Fibroblast of skin of right quadriceps (primary cell): ENCODE results near the gene P3H4.
"Not testable (repeated sequence)": the region's sequence is repeated elsewhere in the genome, so short reads cannot be mapped to it uniquely, and the experiment has no call there.

ENCODE experiments used
- DNase-seq: peaks from one replicate; pipeline ENCODE4 v3.0.0-alpha.2; 2013

The P3H4 gene

DNA sequence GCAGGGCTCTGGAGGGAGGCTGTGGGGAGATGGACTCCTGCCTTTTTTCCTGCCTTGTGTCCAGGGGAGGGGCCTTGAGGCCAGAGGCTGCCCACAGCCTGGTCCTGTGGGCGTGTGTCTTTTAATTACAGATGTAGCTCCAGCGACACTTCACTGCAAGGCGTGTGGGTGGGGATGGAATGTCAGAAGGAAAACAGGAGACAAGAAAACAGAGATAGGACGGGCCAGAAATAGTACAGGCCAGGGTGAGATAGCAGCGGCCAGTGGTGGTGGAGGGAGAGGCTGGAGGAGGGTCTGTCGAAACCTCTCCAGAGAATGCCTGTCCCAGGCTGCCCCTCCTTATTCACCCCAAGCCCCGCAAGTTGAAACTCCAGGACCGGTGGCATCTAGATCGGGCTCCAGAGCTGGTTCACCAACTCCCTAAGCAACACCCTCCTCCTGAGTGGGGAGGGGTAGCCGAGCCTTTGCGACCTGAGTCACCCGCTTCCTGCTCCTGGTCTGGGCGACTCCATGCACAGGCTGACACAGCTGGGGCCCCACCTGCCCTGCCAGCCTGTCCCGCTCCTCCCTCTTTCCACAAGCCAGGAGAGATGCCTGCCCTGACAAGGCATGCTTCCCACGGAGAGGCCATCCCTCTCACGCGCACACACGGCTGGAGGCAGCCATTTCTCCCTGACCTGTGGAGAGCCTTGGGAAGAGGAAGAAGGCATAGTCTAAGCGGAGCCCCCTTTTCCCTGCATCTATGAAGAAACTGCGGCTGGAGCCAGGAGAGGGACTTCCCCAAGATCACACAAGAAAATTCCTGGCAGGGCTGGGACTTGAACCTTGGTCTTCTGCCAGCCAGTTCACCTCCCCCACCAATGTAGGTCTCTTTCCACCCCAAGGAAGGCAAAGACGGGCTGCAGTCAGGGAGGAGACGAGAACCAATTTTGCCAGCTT is 18.6 kb downstream of the P3H4 start:
- peak; percentile 39 for DNase-seq

DNA sequence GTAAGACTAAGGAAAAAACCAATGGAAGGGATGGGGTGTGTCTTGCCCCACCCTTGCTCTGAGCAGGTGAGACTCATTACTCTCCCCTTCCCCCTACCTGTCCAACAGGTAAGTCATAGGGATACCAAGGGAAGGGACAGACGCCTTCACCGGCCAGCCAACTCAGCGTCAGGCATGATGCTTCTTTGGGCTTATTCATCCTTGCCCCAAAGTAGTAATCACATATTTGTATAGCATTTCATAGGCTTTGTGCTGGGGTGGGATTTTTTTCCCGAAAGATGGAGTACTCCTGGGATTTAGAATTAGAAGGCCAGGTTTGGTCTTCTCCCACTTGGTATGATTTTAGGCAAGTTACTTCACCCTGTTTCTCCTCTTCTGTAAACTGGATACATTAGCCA is 24.7 kb downstream of the P3H4 start:
- no peak for DNase-seq

DNA sequence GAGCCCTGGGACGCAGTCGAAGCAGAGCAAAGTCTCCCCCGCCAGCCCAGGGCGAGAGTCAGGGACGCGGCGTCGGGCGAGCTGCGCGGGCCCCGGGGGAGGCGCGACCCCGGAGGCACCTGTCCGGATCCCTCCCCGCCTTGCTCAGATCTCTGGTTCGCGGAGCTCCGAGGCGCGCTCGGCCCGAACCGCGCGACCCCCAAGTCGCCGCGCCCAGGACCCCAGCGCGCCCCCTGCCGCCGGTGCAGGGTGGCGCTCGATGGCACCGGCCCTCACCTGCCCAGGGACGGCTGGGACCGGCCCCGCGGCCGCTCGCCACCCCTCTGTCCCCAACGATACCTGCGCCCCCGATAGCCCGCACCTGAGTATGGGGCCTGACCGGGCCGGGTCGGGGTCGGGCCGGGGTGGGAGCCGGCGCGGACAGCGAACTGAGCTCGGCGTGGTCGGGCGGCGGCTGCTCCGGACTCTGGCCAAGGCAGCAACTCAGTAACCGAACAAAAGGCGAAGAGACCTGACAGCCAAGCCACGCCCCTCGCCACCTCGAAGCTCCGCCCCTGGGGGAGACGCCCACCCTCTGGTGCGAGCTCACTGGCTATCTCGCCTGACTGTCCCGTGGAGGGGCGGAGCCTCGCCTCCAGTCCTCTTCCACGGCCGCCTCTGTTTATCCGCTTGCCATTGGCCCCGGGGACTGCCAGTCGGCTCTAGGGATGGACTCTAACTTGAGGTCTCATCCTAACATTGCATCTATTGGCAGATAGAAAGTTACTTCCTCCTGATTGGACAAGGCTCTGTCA is 25.3 kb downstream of the P3H4 start, which contains the start of gene JUP:
TSS of gene JUP (minus strand) at position 485 of the 794 bp plus-strand sequence. CDS start 14,857 bp downstream, outside the sequence.
- peak; percentile 99 for DNase-seq

DNA sequence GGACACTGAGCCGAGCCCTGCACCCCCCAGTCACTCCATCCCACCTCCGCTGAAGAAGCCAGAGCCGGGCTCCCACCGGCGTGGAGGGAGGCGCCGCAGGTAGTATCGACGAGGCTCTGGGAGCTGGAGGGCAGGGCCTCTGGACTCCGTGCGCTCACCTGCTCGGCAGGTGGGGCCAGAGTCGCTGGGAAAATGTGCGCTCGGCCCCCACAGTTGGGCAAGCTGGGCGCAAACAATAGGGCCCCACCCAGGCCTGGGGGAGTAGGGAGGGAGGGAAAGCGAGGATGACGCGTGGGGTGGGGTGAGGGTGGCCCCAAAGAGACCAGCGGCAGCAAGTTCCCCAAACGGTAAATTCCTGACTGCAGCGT is 25.9 kb downstream of the P3H4 start:
- no peak for DNase-seq

DNA sequence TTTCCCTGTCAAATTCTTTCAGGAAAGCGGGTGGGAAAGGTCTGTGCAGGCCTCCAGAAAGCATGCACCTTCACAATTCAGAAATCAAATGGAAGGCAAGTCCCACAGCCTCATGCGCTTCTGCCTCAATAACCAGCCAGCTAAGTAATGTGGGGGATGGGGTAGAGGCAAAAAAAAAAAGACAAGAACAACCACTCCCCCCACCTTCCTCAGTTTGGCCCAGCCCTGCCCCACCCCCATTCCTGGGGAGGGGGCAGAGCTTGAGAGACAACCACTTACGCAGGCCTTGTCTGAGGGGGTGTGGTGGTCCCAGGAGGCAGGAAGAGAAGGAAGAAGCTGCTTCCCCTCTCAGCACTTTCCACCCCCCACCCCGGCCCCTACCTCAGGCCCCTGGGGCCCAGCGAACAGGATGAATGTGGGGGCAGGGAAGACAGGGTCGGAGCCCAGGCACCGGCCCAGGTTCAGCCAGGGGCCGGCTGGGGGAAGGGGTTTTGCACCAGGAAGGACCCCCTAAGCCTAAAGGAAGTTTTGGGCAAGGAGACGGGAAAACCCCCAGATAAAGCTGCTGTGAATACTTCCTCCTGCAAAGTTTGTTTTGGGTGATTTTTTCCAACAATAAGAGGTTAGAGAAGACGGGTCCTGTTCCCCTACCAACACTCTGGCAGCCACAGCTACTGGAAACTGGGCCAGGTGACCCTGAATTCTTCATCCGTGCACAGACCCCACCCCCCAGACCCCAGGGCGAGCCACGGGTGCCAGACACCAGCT is 26.5 kb downstream of the P3H4 start:
- no peak for DNase-seq

DNA sequence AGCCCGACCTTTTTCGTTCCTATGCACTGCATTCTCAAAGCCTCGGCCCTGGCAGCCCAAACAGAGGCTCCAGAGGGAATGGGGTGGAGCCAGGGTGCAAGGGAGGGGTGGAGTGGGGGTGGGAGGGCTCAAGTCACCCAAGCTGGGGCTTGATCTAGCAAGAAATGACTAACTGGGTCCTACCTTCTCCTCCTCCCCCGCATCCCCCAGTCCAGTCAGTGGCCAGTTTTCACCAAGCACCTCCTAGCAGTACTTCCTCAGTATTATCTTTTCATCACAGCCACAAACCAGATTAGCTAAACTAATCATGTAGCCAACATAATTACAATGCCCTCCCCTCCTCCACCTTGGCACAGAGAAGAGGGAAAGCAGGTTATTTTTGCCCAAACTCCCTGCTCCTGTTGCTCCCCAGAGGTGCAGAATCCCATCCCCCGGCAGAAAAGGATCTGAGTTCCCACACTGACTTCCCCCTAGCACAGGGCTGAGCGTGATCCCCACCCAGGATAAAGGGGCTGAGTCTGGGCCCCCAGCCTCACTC is 27.5 kb downstream of the P3H4 start:
- peak; percentile 44 for DNase-seq

DNA sequence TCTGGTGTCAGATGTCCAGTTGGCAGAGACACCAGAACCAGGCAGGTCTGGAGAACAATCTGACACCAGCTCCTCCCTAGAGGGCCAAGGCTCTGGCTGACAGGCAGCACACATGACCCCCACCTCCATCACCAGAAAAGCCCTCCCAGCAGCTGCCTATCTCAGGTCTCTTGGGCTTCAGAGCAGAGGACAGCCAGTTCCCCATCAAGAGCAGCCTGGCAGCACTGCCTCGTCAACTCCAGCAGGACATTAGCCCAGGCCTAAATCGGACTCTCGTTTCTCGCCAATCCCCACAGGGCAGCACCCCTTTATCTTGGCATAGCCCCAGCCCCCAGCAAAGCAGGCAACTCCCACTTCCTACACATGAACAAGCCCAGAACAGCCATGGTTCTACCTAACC is 29.6 kb downstream of the P3H4 start:
- no peak for DNase-seq

DNA sequence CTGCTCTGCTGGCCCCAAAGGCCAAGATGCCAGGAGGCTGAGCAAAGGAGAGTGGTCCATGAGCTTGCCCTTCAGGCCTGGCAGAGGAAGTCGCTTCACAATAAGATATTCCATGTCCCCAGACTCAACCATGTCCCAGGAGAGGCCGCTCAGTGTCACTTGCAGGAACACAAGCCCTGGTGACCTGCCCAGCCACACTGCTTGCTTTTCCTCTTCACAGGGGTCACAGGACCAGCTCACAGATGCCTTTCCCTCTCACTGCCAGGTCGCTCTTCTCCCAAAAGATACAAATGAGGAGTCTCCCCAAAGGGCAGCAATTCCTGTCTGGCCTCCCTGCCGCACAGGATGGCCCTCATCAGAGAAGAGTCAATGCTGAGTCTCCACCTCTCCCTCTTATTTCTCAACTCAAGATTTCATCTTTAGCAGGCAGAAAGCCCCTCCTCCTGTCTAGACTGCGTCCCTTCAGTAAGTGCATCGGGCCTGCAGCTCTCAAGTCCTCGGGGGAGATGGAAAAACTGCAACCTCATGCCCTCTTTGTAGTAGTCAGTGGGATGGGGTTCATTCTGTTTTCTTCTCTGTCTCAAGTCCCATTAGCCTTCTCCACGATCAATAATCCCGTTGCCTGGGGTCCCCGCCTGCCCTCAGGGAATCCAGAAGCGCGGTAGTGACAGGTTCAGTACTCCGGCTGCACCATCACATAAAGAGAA is 30.2 kb downstream of the P3H4 start:
- DNase-seq: no peak

DNA sequence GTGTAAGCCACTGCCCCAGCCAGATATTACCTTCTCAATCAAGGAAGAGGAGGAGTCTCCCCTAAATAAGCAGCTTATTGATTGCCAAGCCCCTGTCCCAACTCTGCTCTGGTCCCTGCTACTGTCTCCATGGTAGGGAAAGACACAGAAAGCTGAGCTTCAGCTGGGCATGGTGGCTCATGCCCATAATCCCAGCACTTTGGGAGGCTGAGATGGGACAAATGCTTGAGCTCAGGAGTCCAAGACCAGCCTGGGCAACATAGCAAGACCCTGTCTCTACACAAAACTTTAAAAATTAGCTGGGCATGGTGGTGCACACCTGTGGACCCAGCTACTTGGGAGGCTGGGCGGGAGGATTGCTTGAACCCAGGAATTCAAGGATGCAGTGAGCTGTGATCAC is 31.8 kb downstream of the P3H4 start:
- DNase-seq: no peak

DNA sequence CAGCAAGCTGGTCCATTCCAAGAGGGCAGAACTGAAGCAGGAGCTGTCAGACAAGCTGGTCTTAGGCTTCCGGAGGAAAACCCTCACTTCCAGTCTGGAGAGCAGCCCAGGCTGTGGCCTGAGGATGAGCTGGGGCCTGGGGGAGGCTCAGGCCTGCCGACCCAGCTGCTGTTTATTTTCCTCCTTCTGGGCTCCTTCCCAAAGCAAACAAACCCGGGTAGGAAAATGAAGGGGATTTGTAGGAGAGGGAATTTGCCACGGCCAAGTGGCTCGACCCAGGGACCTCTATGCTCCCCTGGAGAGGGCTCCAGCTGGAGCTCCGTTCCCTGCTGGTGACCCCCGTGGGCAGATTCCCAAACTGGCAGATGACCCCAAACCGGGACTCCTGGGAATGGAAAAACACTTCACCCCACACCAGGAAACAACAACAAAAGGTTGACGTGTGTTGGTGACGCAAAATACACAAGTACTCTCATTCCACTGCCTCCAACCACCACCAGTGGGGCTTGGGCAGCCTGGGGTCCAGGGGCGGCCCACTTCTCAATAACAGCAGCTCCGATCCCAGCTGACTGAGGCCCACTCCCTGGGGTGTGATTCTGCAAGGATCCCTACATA is 34.1 kb downstream of the P3H4 start:
- DNase-seq: peak; percentile 68

DNA sequence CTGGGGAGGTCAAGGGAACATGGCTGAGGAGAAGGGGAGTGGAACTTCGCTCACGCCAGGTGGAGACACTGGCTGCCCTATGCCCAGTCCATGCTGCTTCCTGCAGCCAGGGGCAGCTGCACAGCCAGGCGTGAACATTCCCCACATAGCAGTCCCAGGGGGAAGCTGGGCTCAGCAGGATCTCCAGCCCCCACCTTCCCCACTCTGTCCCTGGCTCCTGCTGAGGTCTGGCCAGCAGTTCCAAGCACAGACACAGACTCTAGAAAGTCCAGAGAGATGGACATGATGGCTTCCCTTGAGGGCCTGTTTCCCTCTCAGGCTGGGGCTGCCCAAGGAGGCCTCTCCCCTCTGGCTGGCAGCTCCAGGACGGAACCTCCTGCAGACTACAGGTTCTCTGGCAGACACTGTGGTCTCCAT is 34.6 kb downstream of the P3H4 start:
- no peak for DNase-seq

DNA sequence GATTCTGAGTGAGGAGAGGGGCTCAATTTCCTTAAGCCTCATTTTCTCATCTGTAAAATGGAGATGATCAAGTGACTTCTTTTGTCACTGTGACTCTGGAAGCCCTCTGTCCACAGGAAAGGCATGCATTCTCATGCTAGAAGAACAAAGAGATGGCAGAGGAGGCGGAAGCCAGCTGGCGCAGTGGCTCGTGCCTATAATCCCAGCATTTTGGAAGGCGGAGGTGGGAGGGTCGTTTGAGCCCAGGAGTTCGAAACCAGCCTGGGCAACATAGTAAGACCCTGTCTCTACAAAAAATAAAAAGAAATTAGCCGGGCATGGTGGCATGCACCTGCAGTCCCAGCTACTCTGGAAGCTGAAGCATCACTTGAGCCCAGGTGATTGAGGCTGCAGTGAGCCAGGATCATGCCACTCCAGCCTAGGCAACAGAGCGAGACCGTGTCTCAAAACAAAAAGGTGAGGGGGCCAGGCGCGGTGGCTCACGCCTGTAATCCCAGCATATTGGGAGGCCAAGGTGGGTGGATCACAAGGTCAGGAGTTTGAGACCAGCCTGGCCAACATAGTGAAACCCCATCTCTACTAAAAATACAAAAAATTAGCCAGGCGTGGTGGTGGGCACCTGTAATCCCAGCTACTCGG is 35.4 kb downstream of the P3H4 start:
- not testable (repeated sequence) for DNase-seq

DNA sequence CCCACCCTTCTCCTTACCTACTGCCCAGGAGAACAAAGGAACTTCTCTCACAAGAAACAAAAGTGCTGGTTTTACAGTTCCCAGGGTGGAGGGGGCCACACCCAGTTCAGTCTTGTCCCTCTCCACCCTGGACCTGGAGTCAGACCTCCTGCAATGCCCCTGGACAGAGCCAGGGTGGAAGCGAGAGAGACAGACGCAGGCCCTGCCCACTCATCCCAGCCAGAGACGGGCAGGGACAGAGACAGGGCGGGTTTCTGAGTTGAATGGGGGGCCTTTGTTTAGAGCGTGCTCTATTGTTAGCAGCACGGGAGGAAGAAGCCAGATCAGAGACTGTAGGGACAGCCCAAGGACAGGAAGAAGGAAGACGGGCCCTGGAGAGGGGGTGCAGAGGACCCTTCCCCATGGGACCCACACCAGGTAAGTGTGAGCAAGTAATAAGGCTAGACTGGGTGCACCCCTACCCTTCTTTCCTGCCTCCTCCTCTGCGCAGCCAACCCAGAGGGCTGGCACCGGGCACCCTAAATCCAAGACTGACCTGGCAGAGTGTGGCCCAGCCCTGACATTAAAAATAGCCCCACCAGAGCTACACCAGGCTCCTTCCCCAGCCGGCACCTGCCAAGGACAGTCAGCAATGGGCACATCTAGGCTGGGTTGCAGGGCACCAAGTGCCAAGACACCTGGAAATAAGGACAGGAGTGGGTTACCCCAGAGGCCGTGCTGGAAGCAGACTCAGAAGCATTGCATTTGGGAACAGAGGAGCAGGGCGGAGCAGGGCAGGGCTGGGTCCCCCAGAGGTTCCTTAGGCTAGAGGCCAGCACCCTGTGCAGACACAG is 36.1 kb downstream of the P3H4 start:
- DNase-seq: no peak

DNA sequence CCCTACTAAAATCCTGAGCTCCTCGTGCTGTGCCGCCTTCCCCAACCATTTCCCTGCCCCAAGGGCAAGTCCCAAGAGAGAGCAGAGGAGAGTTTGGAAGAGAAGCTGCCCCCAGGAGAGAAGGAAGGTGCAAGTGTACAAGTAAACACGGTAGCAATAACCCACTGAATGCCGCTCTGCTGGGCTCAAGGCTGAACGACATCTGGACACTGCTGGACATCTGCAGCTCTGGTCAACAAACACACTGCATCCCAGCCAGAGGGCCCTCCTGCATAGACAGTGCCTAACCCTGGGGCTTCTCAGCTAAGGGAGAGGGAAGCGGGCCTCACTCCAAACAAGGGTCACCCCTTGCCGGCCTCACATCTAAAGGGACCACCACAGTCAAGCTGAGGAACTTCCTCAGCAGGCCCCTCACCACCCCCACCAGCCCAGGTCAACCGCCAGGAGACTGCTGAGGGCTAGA is 38.0 kb downstream of the P3H4 start:
- DNase-seq: no peak

DNA sequence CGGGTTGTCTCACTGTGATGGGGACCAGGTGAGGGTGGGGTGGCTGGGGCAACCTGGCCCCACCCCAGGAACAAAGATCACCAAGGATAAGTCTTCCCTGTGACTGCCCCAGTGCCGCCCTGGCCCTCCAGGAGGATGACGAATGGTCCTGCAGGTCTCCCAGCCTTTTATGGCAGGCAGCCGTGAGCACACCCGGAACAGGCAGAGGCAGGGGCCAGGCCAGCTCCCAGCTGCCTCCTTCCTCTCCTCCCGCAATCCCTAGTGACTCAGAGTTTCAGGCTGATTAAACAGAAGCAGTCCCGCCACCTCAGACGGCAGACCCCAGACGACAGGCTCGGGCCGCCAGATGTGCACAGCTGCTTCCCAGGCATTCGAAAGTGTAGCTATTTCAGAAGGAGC is 38.6 kb downstream of the P3H4 start:
- peak; percentile 78 for DNase-seq

DNA sequence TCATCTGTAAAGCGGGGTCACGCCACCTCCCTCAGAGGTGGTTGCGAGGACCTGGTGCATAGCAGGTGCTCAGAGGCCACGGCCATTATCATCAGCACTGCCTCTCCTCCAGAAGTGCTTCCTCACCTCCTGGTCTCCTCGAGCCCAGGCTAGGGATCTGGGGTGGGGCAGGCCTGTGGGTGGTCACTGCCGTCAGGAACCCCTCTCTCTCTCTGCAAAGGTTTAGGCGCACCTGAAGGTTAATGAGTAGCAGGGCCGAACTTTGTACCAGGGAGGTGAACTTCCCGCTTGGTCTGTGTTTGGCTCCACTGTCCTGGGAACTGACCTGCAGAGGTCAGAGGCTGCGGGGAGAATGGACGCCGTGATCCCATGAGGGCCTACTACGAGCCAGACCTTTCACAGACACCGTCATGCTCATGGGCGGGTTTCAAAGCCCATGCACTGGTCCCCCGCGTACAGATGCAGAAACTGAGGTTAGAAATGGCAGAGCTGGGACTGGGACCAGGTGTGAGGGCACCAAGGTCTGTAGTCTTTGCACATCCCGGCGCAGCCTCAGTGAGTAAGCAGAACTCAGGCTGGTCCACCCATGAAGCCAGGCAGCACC is 39.1 kb downstream of the P3H4 start:
- no peak for DNase-seq

DNA sequence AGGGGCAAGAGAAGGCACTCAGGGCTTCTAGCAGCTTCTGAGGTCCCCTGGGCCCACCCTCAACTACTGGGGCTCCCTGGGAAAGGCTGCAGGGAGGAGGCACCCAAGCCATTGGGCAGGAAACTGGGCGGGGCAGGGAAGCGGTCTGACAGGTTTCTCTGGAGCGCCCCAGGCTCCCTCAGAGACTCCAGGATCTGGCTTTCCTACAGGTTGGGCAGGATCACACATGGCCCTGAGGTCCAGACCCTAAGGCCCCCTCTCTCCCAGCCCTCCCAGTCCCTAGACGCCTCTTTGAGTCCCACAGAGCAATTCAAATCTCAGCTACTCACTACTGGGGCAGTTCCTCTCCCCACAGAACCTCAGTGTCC is 39.5 kb downstream of the P3H4 start:
- DNase-seq: no peak

DNA sequence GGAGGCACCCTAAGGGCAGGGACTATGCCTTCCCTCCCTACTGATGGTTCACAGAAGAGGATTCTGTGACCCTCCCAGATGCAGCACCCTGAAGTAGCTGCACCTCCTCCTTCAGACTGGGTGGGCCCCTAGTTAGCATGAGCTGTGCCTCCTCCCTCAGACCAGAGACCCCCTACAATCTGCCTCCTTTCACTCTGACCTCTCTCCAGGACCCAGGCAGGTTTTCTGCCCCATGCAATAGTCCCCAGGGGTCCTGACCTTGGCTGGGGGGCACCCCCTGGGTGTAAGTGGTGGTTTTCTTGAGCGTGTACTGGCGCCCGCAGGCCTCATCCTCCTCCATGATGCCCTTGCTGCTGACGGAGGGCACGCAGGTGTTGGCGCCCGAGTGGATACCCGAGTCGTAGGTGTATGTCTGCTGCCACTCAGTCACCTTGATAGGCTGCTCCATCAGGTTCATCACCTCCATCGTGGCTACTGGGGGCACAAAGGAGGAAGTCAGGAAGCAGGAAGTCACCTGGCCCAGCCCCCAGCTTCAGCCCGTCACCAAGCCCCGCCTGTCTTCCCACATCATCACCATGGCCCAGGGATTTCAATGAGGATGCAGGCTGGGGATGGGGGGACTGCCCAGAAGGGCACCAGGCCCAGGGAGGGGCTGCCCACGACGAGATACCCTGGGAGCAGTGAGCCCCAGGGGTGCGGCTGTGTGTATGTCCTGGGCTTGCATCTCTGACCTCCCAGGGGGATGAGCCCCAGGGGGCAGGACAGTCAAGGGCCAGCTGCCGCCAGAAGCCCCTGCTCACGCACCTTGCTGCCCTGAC is 40.2 kb downstream of the P3H4 start:
- DNase-seq: no peak

DNA sequence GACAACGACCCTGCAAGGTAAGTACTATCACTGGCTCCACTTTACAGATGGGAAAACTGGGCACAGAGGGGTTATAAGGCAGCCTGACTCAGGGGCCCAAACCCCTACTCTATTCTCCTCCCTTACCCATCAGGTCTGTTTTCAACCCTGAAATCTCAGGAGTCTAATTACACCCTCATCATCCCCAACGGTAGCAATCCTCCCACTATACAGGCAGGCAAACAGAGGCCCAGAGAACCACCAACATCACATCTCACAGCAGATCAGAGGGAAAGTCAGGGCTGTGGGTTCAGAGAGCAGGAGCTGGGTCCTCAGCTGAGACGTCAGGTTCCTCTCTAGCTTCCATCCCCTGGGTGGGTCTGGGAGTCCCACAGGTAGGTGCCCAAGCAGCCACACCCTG is 41.8 kb downstream of the P3H4 start:
- DNase-seq: no peak
